GM19351 (cell line): Measurements from ENCODE around the gene AP5S1.

ENCODE experiments used
- ATAC-seq: cut with Tn5 transposase; IDR thresholded peaks from one replicate; pipeline ENCODE4 v1.9.1; 2021; ENCODE audit warnings: mild to moderate bottlenecking, moderate library complexity; ENCODE audit not compliant: unreplicated experiment

AP5S1 gene

DNA sequence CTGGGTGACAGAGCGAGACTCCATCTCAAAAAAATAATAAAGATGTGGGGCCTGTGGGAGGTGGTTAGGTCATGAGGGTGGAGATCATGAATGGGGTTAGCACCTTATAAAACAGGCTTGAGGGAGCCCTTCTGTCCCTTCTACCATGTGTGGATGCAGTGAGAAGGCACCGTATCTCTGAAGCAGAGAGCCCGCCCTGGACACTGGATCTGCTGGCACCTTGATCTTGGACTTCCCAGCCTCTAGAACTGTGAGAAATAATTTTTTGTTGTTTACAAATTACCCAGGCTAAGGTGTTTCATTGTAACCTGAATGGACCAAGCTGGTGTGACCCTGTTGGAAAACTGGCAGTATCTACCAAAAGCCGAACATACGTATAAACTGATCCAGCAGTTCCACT, 53.2 kb downstream of the AP5S1 start:
- ATAC-seq = no peak

DNA sequence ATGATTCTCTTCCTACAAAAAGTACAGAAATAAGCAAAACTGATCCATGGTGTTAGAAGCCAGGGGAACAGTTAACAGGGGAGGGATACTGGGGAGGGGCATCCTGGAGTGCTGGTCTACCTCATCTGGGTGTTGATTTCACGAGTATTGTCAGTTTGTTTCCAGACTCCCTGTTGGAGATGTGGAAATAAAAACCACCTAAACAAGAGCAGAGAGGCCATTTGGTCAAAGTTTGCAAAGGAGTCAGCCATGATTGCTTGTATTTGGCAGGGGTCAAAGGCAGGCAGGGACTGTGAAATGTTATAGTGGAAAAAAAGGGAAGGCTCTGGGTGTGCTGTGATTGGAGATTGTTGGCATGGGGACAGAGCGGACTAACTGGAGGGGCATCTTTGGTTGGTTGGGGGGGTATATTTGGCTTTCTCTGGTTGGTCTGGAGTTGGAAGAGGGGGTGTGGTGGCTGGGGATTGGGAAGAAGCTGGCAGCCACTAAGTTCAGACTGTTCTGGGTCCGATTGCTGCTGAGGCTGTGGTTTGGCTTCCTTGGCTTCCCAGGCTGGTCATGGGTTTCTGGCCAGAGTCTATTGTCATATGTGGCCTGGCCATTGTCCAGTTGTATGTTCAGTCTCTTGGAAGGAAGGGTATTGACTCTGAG, 54.0 kb downstream of the AP5S1 start:
- ATAC-seq = no peak

DNA sequence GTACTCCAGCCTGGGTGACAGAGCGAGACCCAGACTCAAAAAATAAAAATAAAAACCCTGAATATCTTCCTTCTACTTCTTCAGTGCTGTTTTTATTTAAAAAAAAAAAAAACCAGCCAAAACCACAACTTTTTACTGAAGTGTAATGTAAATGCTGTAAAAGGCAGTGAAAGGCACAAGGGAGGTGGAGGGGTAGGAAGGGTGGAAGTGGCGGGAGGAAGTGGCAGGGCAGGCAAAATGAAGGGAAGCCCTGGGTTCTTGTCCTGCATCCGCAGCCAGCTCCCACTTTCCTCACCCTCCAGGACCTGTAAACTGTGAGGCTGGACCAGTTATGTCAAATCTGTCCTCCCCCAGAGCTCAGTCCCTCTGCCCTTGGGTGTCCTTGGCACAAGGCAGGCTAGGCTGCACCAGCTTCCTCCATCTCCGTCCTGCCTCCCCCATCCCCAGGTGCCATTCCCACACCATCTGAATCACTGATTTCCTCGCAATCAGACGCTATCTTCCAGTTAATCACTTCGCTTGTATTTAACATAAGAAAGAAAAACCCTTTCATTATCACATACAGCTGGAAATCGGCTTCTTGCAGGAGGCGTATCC, 55.1 kb downstream of the AP5S1 start:
- no peak for ATAC-seq

DNA sequence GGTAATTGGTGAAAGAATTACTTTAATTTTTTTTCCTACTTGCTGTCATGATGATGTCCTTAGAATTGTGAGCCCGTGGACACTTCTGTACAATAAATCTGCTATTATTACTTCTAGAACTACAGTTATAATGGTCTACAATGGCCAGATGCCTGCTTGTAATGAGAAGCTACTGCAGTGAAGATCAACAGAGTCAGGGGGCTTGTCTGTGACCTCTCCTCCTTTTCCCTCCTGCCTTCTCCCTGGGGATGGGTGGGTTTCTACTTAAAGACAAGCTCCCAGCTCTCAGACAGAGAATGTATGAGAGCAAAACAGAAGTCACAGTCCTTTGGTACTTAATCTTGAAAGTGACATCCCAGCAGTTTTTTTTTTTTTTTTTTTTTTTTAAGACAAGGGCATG, 55.7 kb downstream of the AP5S1 start:
- no peak for ATAC-seq

DNA sequence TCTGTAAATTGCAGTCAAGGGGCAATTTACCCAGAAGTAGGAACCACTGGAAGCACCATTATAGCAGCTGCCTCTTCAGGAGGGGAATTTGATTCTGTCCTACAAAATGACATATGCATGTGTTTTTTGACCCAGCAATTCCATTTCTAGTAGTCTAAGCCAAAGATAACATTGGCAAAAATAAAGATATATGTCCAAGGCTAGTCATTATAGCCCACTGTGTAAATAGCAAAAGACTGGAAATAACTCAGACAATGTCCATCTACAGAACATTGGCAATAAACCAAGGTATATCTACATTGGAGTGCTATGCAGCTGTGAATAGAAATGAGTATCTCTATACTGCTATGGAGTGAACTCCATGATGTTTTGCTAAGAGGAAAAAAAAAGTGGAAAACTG, 56.3 kb downstream of the AP5S1 start:
- no peak for ATAC-seq
